CD4-positive, alpha-beta memory T cell (primary cell): Measurements from ENCODE around the gene TMTC4. TPM values are rescaled to one million over a fixed set of nuclear protein-coding genes. Genes with fewer than 3 reads are reported as not detected.

Source experiments
- CTCF ChIA-PET: fragments of 350-600 bp; sonication (Branson Sonifier 250); formaldehyde crosslinking; loops from one replicate; lab custom pipeline; 2021; ENCODE audit warnings: inconsistent platforms; ENCODE audit not compliant: partially characterized antibody; lab: Charles Lee
- POLR2A ChIA-PET: fragments of 350-600 bp; sonication (Branson Sonifier 250); formaldehyde crosslinking; loops from one replicate; lab custom pipeline; 2021; ENCODE audit not compliant: partially characterized antibody; lab: Charles Lee
- DNase-seq, 5 donors: peaks; one replicate each; pipeline versions ENCODE4 v3.0.0 to v3.0.0-alpha.2; 2020 to 2022; ENCODE audit warnings: mixed read lengths in 1 of 5
- H3K27ac ChIP-seq: one replicate; pipeline ENCODE4 v1.7.0; 2013; ENCODE audit warnings: low read depth, low read length
- H3K27me3 ChIP-seq: 2 replicates; pipeline ENCODE4 v1.7.0; 2013; ENCODE audit warnings: mild to moderate bottlenecking, low read length, moderate library complexity; ENCODE audit not compliant: insufficient read depth
- H3K36me3 ChIP-seq: 2 replicates; pipeline ENCODE4 v1.7.0; 2013; ENCODE audit warnings: mild to moderate bottlenecking, low read length, moderate library complexity; ENCODE audit not compliant: insufficient read depth
- H3K4me1 ChIP-seq: 2 replicates; pipeline ENCODE4 v1.7.0; 2013; ENCODE audit warnings: mild to moderate bottlenecking, low read length, moderate library complexity; ENCODE audit not compliant: insufficient read depth
- H3K4me3 ChIP-seq, 2 donors: one replicate each; pipeline ENCODE4 v1.7.0; 2013; ENCODE audit warnings: low read length in 2 of 2, mild to moderate bottlenecking in 1 of 2
- H3K9me3 ChIP-seq, 2 donors: one replicate each; pipeline ENCODE4 v1.7.0; 2013; ENCODE audit warnings: low read length in 2 of 2, control low read depth in 1 of 2; ENCODE audit not compliant: control insufficient read depth in 1 of 2
- H3K27ac Mint-ChIP-seq, 7 donors: one replicate each; pipeline ENCODE4 v1.8.0; 2020 to 2021; ENCODE audit warnings: mixed read lengths in 7 of 7, mild to moderate bottlenecking in 6 of 7, inconsistent platforms in 3 of 7, moderate library complexity in 3 of 7
- H3K27me3 Mint-ChIP-seq, 2 donors: one replicate each; pipeline ENCODE4 v1.8.0; 2020 to 2021; ENCODE audit warnings: mixed read lengths in 2 of 2
- H3K36me3 Mint-ChIP-seq, 2 donors: one replicate each; pipeline ENCODE4 v1.8.0; 2020 to 2021; ENCODE audit warnings: mixed read lengths in 2 of 2, inconsistent platforms in 1 of 2, mild to moderate bottlenecking in 1 of 2
- H3K4me1 Mint-ChIP-seq, 4 donors: one replicate each; pipeline ENCODE4 v1.8.0; 2020 to 2021; ENCODE audit warnings: mixed read lengths in 4 of 4, mild to moderate bottlenecking in 1 of 4
- H3K4me3 Mint-ChIP-seq, 8 donors: one replicate each; pipeline ENCODE4 v1.8.0; 2020 to 2021; ENCODE audit warnings: mixed read lengths in 8 of 8, mild to moderate bottlenecking in 7 of 8, moderate library complexity in 6 of 8, inconsistent platforms in 3 of 8
- H3K9me3 Mint-ChIP-seq, 8 donors: one replicate each; pipeline ENCODE4 v1.8.0; 2020 to 2021; ENCODE audit warnings: mixed read lengths in 8 of 8, mild to moderate bottlenecking in 5 of 8, inconsistent platforms in 3 of 8, moderate library complexity in 1 of 8
- intact Hi-C: fragments of 100-400 bp; cut with micrococcal nuclease; formaldehyde crosslinking; loops from one replicate; pipeline ENCODE4 v1.15.1; 2023
- polyA plus RNA-seq, 2 donors: library from polyadenylated mRNA; unstranded; fragments of 300-500 nt; fragmentation: Illumina TruSeq; gene quantifications; one replicate each; pipeline ENCODE4 v1.2.3, GENCODE V29; 2021
- total RNA-seq, 2 experiments: library from RNA; stranded (reverse); gene quantifications; one replicate each; pipeline ENCODE4 v1.2.3, GENCODE V29; 2021

The TMTC4 gene
- total and polyA plus RNA-seq, 4 experiments from 2014 or later: 2.8 to 27.7 (median 15.1) TPM

- no peak overlapping the region for H3K4me3 ChIP-seq
- no peaks in the 10 kb centered on the region for H3K9me3 ChIP-seq
- H3K27ac ChIP-seq: no peak overlapping the region
- Mint-ChIP-seq H3K27ac (no peak overlapping the region), H3K36me3 (no peaks in the 10 kb centered on the region), H3K4me1 (peaks cover 0 to 4% (median 3%) of the 10 kb centered on the region in 4 donors), H3K4me3 (no peak overlapping the region), H3K9me3 (peaks cover 0 to 3% (median 0%) of the 10 kb centered on the region in 8 donors), H3K27me3 (no peaks in the 10 kb centered on the region)
- no peak for DNase-seq
- peaks cover 2% of the 10 kb centered on the region for H3K4me1 ChIP-seq
- ChIA-PET CTCF (interaction anchor here (1.0 to 1.6 kb wide), 2 partner anchors 13 to 22 kb away, joined by 3 to 7 read pairs; no protein-coding TSS in a partner anchor), POLR2A (no interaction called here)
- no peaks in the 10 kb centered on the region for H3K36me3 ChIP-seq
- intact Hi-C loops: no loop called here
- H3K27me3 ChIP-seq: no peaks in the 10 kb centered on the region
Measured at GRCh38 chr13:100594255-100594654, 80.3 kb downstream of the TMTC4 start.

- no peaks in the 10 kb centered on the region for H3K36me3 ChIP-seq
- Mint-ChIP-seq H3K27ac (peak overlapping the region; percentile 71 to 95 (median 91)), H3K27me3 (no peaks in the 10 kb centered on the region), H3K4me3 (peak overlapping the region; percentile 71 to 90 (median 86)), H3K4me1 (peaks cover 30 to 46% (median 36%) of the 10 kb centered on the region in 4 donors), H3K36me3 (no peaks in the 10 kb centered on the region), H3K9me3 (peaks cover 0 to 2% (median 0%) of the 10 kb centered on the region in 8 donors)
- intact Hi-C loops: loop anchor here (5.0 kb wide), 1 partner anchor 513 kb away; no protein-coding TSS in a partner anchor
- ChIA-PET CTCF (interaction anchor here (0.9 to 9.5 kb wide), 9 partner anchors 11 to 84 kb away, joined by 3 to 182 read pairs (median 5); partner anchors contain the start of gene TMTC4), POLR2A (interaction anchor here (0.8 to 4.0 kb wide), 4 partner anchors 10 to 931 kb away, joined by 3 to 27 read pairs (median 13); partner anchors contain the start of gene TMTC4)
- H3K27me3 ChIP-seq: no peaks in the 10 kb centered on the region
- H3K4me1 ChIP-seq: peaks cover 35% of the 10 kb centered on the region
- H3K27ac ChIP-seq: peak overlapping the region; percentile 42
- H3K4me3 ChIP-seq: peak overlapping the region; percentile 32 to 77
- DNase-seq: no peak
- H3K9me3 ChIP-seq: no peaks in the 10 kb centered on the region
Measured at GRCh38 chr13:100589178-100589725, 85.3 kb downstream of the TMTC4 start.

DNA sequence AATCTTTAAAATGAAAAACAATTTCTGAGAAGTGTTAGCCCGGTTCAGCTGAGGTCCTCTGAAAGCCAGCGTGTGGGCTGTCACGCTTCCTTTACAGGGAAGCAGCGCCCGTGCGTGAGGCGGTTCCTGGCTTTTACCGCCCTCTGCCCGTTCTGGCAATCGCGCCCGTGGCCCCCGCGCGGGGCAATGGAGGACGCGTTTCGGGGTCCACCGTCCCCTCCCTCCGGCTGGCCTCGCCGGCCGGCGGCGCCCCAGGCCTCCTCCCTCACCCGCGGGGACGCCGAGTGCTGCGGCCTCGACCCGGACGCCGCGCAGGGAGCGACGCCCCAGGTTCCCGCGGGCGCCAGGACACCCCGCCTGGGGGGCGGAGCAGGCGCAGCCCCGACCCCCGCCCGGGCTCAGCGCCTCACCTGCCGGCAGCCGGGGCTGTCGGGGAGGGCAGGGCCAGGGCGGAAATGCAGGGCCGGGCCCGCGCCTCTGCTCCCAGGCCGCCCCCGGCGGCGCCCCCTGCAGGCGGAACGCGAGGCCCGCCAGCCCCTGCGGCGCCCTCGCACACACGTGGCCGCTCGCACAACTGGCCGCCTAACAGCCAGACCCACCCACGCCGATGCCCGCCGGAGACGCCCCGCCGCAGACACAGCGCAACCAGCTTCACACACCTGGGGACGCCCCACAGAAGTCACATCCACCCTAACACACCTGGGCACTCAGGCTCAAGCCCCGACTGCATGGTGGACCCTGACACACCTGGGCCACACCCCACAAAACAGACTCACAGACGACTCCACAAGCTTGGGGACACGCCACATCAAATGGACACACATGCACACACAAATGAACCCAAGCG is 86.0 kb downstream of the TMTC4 start, which contains the start of gene GGACT:
Gene GGACT (minus strand): TSS at position 459 of the 847 bp plus-strand sequence. CDS start 56,198 bp downstream, outside the sequence.
- Mint-ChIP-seq H3K4me1 (peaks cover 34 to 50% (median 41%) of the 10 kb centered on the region in 4 donors), H3K4me3 (peak within 1 kb of the TSS; percentile 82 to 90 (median 86)), H3K9me3 (peaks cover 0 to 2% (median 0%) of the 10 kb centered on the region in 8 donors), H3K36me3 (no peaks in the 10 kb centered on the region), H3K27ac (peak within 1 kb of the TSS; percentile 83 to 95 (median 91)), H3K27me3 (no peaks in the 10 kb centered on the region)
- CTCF ChIA-PET: interaction anchor here (0.8 to 9.5 kb wide), 13 partner anchors 10 to 930 kb away, joined by 3 to 182 read pairs (median 4); partner anchors contain the start of gene TMTC4
- H3K27me3 ChIP-seq: no peaks in the 10 kb centered on the region
- POLR2A ChIA-PET: interaction anchor here (0.8 to 4.0 kb wide), 5 partner anchors 9 to 931 kb away, joined by 3 to 27 read pairs (median 4); partner anchors contain the start of gene TMTC4
- intact Hi-C loops: loop anchor here (1.0 to 5.0 kb wide), 4 partner anchors 15 to 932 kb away; no protein-coding TSS in a partner anchor
- peaks cover 42% of the 10 kb centered on the region for H3K4me1 ChIP-seq
- H3K9me3 ChIP-seq: no peaks in the 10 kb centered on the region
- H3K36me3 ChIP-seq: no peaks in the 10 kb centered on the region
- peak; percentile 77 to 87 (median 83) for DNase-seq
- peak within 1 kb of the TSS; percentile 57 to 77 for H3K4me3 ChIP-seq
- H3K27ac ChIP-seq: peak within 1 kb of the TSS; percentile 74

DNA sequence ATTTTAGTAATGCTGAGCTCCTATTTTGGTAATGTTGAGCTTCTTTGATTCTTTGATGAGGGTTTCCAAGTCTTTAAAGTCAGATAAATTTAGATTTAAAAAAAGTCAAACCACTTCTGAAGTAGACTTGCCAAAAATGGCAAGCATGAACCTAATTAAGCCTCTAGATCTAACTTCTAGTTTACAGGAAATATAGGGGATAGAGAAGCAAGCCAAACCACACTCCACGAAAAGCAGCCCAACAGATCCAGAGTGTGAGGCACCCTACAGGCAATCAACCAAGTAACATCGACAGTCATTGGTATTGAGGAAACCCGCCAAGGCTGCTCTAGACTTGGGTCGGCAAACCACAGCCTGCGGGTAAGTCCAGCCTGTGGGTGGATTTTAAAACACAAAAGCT is 89.7 kb downstream of the TMTC4 start:
- H3K9me3 Mint-ChIP-seq: peaks cover 0 to 2% (median 0%) of the 10 kb centered on the region in 8 donors
- H3K27ac ChIP-seq: no peak overlapping the region
- ChIA-PET CTCF (interaction anchor here (1.0 to 9.5 kb wide), 2 partner anchors 11 to 927 kb away, joined by 3 to 182 read pairs; no protein-coding TSS in a partner anchor), POLR2A (interaction anchor here (0.9 to 1.6 kb wide), 3 partner anchors 10 to 89 kb away, joined by 3 to 4 read pairs (median 4); partner anchors contain the start of gene TMTC4)
- no peak overlapping the region for H3K4me3 ChIP-seq
- H3K4me1 Mint-ChIP-seq: peaks cover 44 to 72% (median 58%) of the 10 kb centered on the region in 4 donors
- peaks cover 55% of the 10 kb centered on the region for H3K4me1 ChIP-seq
- DNase-seq: peak; percentile 33 to 49 (median 38)
- H3K27me3 Mint-ChIP-seq: no peaks in the 10 kb centered on the region
- H3K36me3 ChIP-seq: no peaks in the 10 kb centered on the region
- peak overlapping the region; percentile 52 to 92 (median 77) for H3K27ac Mint-ChIP-seq
- intact Hi-C loops: loop anchor here (5.0 kb wide), 1 partner anchor 517 kb away; no protein-coding TSS in a partner anchor
- H3K27me3 ChIP-seq: no peaks in the 10 kb centered on the region
- H3K4me3 Mint-ChIP-seq: peak overlapping the region in 6 of 8 donors; percentile 13 to 62 (median 38)
- no peaks in the 10 kb centered on the region for H3K9me3 ChIP-seq
- H3K36me3 Mint-ChIP-seq: peaks cover 15 to 21% of the 10 kb centered on the region in 2 donors

DNA sequence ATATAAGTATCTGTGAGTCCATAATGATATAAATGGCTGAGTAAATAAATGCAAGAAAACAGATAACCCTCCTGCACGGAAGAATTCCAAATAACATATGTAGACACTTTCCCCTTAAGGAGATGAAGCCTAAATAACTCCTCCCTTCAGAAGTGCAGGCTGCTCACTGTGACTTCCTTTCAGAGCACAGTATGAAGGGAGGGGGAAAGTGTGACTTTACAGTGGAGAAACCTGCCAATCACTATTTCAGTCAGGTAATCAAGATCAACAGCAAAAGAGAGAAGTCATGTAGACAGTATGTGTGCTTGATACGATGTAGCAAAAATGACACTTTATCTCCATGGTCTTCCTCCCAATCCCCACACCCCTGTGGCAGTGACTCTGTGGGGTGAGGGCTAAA is 93.1 kb downstream of the TMTC4 start:
- Histone ChIP-seq H3K27ac (no peak overlapping the region), H3K36me3 (no peaks in the 10 kb centered on the region), H3K4me1 (peaks cover 31% of the 10 kb centered on the region), H3K9me3 (no peaks in the 10 kb centered on the region), H3K4me3 (no peak overlapping the region), H3K27me3 (no peaks in the 10 kb centered on the region)
- Mint-ChIP-seq H3K27me3 (no peaks in the 10 kb centered on the region), H3K4me1 (peaks cover 26 to 58% (median 37%) of the 10 kb centered on the region in 4 donors), H3K4me3 (peak overlapping the region in 2 of 8 donors; percentile 29 to 59), H3K36me3 (peaks cover 26 to 43% of the 10 kb centered on the region in 2 donors), H3K27ac (peak overlapping the region in 1 of 7 donors; percentile 21), H3K9me3 (peaks cover 0 to under 1% (median 0%) of the 10 kb centered on the region in 8 donors)
- ChIA-PET CTCF (interaction anchor here (3.0 kb wide), 1 partner anchor 9 kb away, joined by 15 read pairs; no protein-coding TSS in a partner anchor), POLR2A (no interaction called here)
- DNase-seq: no peak
- intact Hi-C loops: no loop called here

DNA sequence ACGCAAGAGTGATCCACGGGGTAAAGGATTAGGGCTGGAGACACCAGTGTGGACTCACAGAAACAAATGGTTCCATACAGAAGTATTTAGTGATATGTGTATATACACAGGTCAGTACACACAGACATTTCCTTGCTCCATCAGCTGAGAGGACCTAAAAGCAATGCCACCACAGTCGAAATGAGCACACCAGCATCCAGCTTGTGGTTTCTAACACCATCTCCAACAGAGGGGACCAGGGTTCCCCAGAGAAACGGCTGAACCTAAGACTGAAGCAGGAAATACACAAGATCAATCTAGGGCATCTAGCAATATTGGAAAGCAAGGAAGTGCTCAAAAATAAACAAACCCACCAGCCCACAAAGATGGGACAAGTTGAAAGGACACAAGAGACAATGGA is 93.6 kb downstream of the TMTC4 start:
- POLR2A ChIA-PET: no interaction called here
- no peak overlapping the region for H3K27ac ChIP-seq
- Mint-ChIP-seq H3K27me3 (no peaks in the 10 kb centered on the region), H3K36me3 (peaks cover 26 to 43% of the 10 kb centered on the region in 2 donors), H3K27ac (peak overlapping the region in 1 of 7 donors; percentile 21), H3K4me1 (peaks cover 23 to 53% (median 35%) of the 10 kb centered on the region in 4 donors), H3K4me3 (peak overlapping the region in 3 of 8 donors; percentile 16 to 59 (median 18)), H3K9me3 (no peaks in the 10 kb centered on the region)
- DNase-seq: no peak
- H3K36me3 ChIP-seq: no peaks in the 10 kb centered on the region
- intact Hi-C loops: no loop called here
- H3K4me1 ChIP-seq: peaks cover 31% of the 10 kb centered on the region
- H3K9me3 ChIP-seq: no peaks in the 10 kb centered on the region
- H3K27me3 ChIP-seq: no peaks in the 10 kb centered on the region
- CTCF ChIA-PET: interaction anchor here (3.0 kb wide), 1 partner anchor 8 kb away, joined by 15 read pairs; no protein-coding TSS in a partner anchor
- H3K4me3 ChIP-seq: no peak overlapping the region
